PC-3 (cell line): ENCODE results near the gene CBX5.

Experiments used
- EZH2 ChIP-seq: fragments of 300-600 bp; sonication (generic); IDR thresholded peaks from one replicate; pipeline ENCODE4 v1.6.1; 2017; ENCODE audit warnings: antibody characterized with exemption, mild to moderate bottlenecking, low read length; ENCODE audit not compliant: unreplicated experiment
- EZH2phosphoT487 ChIP-seq: fragments of 300-600 bp; sonication (generic); IDR thresholded peaks from 2 replicates; pipeline ENCODE4 v1.6.1; 2018; ENCODE audit warnings: mild to moderate bottlenecking, antibody characterized with exemption, low read length, borderline replicate concordance
- TF ChIP-seq, protein P1 (sequence below): fragments of 300-600 bp; sonication (generic); conservative IDR thresholded peaks from 2 replicates; pipeline ENCODE4 v1.5.1; 2017; ENCODE audit warnings: antibody characterized with exemption, low read depth, mild to moderate bottlenecking, low read length

DNA sequence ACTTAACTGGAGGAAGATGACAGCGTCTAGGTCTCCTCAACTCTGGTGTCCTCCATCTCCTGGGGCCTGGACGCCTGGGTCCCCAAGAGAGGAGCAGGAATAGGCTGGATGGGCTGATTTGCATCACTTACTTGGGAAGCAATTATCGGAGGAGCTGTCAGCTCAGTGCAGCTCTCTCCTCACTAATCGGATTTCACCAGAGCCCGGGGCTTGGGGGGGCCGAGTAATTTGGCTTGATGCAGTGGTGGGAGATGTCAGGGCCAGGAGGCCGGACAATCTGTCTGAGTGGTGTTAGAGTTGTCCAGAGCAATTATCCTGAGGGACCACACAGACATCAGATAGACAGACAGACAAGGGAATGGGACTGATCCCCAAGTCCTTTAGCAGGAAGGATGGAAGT, 86.5 kb downstream of the CBX5 start:
- no peak for TF ChIP-seq EZH2
- TF ChIP-seq, protein P1, sequence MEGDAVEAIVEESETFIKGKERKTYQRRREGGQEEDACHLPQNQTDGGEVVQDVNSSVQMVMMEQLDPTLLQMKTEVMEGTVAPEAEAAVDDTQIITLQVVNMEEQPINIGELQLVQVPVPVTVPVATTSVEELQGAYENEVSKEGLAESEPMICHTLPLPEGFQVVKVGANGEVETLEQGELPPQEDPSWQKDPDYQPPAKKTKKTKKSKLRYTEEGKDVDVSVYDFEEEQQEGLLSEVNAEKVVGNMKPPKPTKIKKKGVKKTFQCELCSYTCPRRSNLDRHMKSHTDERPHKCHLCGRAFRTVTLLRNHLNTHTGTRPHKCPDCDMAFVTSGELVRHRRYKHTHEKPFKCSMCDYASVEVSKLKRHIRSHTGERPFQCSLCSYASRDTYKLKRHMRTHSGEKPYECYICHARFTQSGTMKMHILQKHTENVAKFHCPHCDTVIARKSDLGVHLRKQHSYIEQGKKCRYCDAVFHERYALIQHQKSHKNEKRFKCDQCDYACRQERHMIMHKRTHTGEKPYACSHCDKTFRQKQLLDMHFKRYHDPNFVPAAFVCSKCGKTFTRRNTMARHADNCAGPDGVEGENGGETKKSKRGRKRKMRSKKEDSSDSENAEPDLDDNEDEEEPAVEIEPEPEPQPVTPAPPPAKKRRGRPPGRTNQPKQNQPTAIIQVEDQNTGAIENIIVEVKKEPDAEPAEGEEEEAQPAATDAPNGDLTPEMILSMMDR, result no peak
- no peak for TF ChIP-seq EZH2phosphoT487
